Fibroblast of skin of scalp (primary cell): Measurements from ENCODE around the gene AP1S1.

Experiments used
- DNase-seq: peaks from one replicate; pipeline ENCODE4 v3.0.0-alpha.2; 2013

The AP1S1 gene

GRCh38 chr7:101201695-101202602 is 47.7 kb downstream of the AP1S1 start:
- no peak for DNase-seq

- no peak for DNase-seq
These were observed 48.3 kb downstream of the AP1S1 start for GRCh38 chr7:101202603-101202918.

GRCh38 chr7:101203740-101204738 is 49.8 kb downstream of the AP1S1 start:
- peak; percentile 34 for DNase-seq

GRCh38 chr7:101205901-101206664 is 51.8 kb downstream of the AP1S1 start:
- no peak for DNase-seq

- no peak for DNase-seq
These were observed 52.4 kb downstream of the AP1S1 start for GRCh38 chr7:101206665-101207042.

GRCh38 chr7:101207459-101207858 is 53.2 kb downstream of the AP1S1 start:
- DNase-seq, result no peak

GRCh38 chr7:101208794-101209193 is 54.5 kb downstream of the AP1S1 start:
- no peak for DNase-seq

- no peak for DNase-seq
These were observed 55.9 kb downstream of the AP1S1 start for GRCh38 chr7:101210143-101210542.
